Measurements from ENCODE around the gene CDKAL1. TPM values are rescaled to one million over a fixed set of nuclear protein-coding genes. Genes with fewer than 3 reads are reported as not detected.

The CDKAL1 gene
- total RNA-seq, 1 donor from 2014 or later = 9.6 TPM

GRCh38 chr6:20946022-20946421, 411.8 kb downstream of the CDKAL1 start:
- H3K27me3 Mint-ChIP-seq (ENCODE audit: low read depth) = no peaks in the 10 kb centered on the region
- H3K27ac Mint-ChIP-seq (ENCODE audit: unreplicated experiment) = no peak overlapping the region
- peaks cover 14% of the 10 kb centered on the region for H3K9me3 Mint-ChIP-seq (ENCODE audit: low read depth)
- DNase-seq (ENCODE audit: low spot score) = no peak
- no peaks in the 10 kb centered on the region for H3K4me1 Mint-ChIP-seq (ENCODE audit: low read depth)
- peaks cover 8% of the 10 kb centered on the region for H3K36me3 Mint-ChIP-seq (ENCODE audit: low read depth)
- no peak overlapping the region for H3K4me3 Mint-ChIP-seq (ENCODE audit: unreplicated experiment)
- peak; percentile 18 for TF ChIP-seq CTCF (IDR thresholded peaks at IDR 0.05)

GRCh38 chr6:20946890-20947289, 412.6 kb downstream of the CDKAL1 start:
- Mint-ChIP-seq H3K4me3 (ENCODE audit: unreplicated experiment) (no peak overlapping the region), H3K36me3 (ENCODE audit: low read depth) (peaks cover 6% of the 10 kb centered on the region), H3K9me3 (ENCODE audit: low read depth) (peaks cover 12% of the 10 kb centered on the region), H3K27me3 (ENCODE audit: low read depth) (no peaks in the 10 kb centered on the region), H3K4me1 (ENCODE audit: low read depth) (no peaks in the 10 kb centered on the region), H3K27ac (ENCODE audit: unreplicated experiment) (no peak overlapping the region)
- no peak for DNase-seq (ENCODE audit: low spot score)
- no peak for TF ChIP-seq CTCF (IDR thresholded peaks at IDR 0.05)

DNA sequence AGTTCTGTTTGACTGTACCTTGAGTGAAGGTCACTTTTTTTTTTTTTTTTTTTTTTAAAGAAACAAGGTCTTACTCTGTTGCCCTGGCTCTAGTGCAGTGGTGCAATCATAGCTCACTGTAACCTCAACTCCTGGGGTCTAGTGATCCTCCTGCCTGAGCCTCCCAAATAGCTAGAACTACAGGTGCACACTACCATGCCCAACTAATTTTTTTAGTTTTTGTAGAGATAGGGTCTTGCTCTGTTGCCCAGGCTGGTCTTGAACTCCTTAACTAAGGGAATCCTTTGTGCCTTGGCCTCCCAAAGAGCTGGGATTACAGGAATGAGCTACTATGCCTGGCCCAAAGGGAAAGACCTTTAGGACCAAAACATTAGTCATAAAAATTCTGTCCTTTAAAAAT, 413.7 kb downstream of the CDKAL1 start:
- no peak for DNase-seq (ENCODE audit: low spot score)
- H3K4me3 Mint-ChIP-seq (ENCODE audit: unreplicated experiment) = no peak overlapping the region
- H3K27ac Mint-ChIP-seq (ENCODE audit: unreplicated experiment) = no peak overlapping the region

DNA sequence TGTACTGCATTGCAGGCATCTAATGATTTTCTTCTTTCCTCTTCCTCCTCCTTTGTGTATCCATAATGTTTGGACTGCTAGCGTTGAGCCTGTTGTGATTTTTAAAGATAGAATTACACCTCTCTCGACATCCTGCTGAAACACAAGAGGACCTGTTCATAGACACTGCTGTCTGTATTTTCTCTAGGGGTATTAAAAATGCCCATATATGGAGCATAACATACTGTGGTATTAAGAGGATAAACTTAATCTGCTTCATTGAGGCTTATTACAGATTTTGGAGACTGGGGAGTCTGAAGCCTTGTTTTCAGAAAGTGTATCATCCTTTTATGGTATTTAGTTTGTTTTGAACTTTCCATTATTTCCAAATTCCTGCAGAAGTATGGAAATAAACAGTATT, 414.3 kb downstream of the CDKAL1 start:
- H3K9me3 Mint-ChIP-seq (ENCODE audit: low read depth) = peaks cover 5% of the 10 kb centered on the region
- peaks cover 9% of the 10 kb centered on the region for H3K4me1 Mint-ChIP-seq (ENCODE audit: low read depth)
- no peak for DNase-seq (ENCODE audit: low spot score)
- H3K27me3 Mint-ChIP-seq (ENCODE audit: low read depth) = no peaks in the 10 kb centered on the region
- no peak overlapping the region for H3K4me3 Mint-ChIP-seq (ENCODE audit: unreplicated experiment)
- no peak overlapping the region for H3K27ac Mint-ChIP-seq (ENCODE audit: unreplicated experiment)
- TF ChIP-seq CTCF (IDR thresholded peaks at IDR 0.05) = no peak
- H3K36me3 Mint-ChIP-seq (ENCODE audit: low read depth) = no peaks in the 10 kb centered on the region

More for the DNA sequence above, 413.7 kb downstream of the CDKAL1 start:
- H3K9me3 Mint-ChIP-seq (ENCODE audit: low read depth) = peaks cover 10% of the 10 kb centered on the region
- H3K36me3 Mint-ChIP-seq (ENCODE audit: low read depth) = peaks cover 4% of the 10 kb centered on the region
- peaks cover 7% of the 10 kb centered on the region for H3K4me1 Mint-ChIP-seq (ENCODE audit: low read depth)
- no peaks in the 10 kb centered on the region for H3K27me3 Mint-ChIP-seq (ENCODE audit: low read depth)
- TF ChIP-seq CTCF (IDR thresholded peaks at IDR 0.05) = no peak

- no peak for DNase-seq (ENCODE audit: low spot score)
- Mint-ChIP-seq H3K27ac (ENCODE audit: unreplicated experiment) (no peak overlapping the region), H3K4me3 (ENCODE audit: unreplicated experiment) (no peak overlapping the region), H3K27me3 (ENCODE audit: low read depth) (no peaks in the 10 kb centered on the region), H3K9me3 (ENCODE audit: low read depth) (peaks cover under 1% of the 10 kb centered on the region), H3K4me1 (ENCODE audit: low read depth) (peaks cover 9% of the 10 kb centered on the region), H3K36me3 (ENCODE audit: low read depth) (no peaks in the 10 kb centered on the region)
- no peak for TF ChIP-seq CTCF (IDR thresholded peaks at IDR 0.05)
Measured at GRCh38 chr6:20949138-20949537, 414.9 kb downstream of the CDKAL1 start.
